GM19452 (cell line): Measurements from ENCODE around the gene ACTN1.
"Not testable (repeated sequence)": the region's sequence is repeated elsewhere in the genome, so short reads cannot be mapped to it uniquely, and the experiment has no call there.

ENCODE experiments used
- ATAC-seq: cut with Tn5 transposase; IDR thresholded peaks from one replicate; pipeline ENCODE4 v1.9.1; 2021; ENCODE audit not compliant: unreplicated experiment

ACTN1 gene

DNA sequence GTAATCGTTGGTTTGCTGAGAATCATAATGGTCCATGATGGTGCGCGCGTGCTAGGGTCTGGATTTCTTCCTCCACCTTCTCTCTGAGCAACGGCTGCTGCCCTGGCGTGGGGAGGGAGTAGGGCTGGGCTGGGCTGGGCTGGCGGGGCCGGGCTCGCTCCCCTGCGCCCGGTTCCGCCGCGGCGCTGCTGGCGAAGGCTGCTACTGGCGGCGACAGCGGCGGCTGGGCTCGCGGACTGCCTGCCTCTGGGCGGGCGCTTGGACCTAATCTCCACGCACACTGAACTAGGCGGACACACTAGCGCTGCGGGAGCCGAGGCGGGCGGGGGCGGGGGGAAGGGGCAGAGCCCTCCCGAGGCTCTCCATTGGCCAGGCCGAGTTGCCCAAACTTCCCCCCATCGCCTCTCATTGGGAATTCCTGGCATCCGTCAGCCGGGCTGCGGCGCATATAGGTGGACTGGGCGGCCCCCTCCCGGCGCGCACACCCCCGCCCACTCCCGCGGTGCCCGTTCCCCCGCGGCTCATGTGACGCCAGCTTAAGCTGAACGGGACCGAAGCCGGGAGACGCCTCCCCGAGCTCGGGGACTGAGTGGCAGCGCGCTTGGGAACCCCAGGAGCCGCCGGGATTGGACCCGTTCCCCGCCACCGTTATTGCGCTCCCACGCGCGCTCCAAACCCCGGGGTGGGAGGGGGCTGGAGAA lies at the start of gene ACTN1:
Gene ACTN1 (minus strand): TSS at position 282 of the 701 bp plus-strand sequence. CDS start 246 bp downstream, at position 36.
- peak; percentile 55 for ATAC-seq

DNA sequence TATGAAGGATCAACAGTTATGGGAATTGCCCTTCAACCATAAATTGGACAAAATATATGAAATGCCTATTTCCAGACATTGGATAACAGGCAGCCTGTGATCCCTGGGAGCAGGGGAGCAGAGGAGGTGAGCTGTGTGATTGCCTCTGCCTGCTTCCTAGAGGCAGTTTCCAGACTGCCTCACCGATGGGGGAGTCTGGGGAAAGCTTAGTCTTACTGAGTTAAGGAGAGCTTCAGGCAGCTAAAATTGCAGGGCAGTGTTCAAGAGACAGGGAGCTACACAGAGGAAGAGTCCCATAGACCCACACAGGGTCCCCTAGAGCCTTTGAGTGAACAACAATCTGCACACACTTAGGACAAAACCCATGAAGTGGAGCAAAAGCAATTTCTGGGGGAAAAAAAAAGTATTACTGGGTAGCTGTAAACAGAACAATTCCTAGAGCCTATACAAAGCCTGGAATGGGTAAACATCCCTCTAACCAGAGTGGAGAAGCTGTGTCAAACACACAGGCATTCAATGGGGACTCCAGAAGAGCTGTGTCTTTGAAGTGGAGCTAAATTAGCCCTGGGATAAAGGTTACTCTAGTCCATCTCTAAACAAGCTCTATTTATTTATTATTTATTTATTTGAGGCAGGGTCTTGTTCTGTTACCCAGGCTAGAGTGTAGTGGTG lies 48.3 kb upstream of the ACTN1 start:
- no peak for ATAC-seq

DNA sequence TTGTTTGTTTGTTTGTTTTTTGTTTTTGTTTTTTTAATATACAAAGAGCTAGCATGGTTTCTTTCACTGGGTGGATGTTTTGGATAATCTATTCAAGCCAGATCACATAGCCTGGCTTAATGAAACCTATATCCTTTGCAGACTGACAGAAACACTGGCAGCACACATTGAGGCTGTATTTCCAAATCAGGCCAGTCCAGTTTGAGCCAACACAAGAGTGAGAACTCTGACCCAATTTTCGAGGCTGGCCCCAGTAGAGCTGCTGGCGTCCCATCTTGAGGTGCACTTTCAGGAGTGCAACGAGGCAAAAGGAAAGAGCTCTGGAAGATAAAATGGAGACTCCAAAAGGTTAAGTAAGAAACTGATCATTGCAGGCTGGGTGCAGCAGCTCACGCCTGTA lies 43.9 kb upstream of the ACTN1 start:
- ATAC-seq = no peak

DNA sequence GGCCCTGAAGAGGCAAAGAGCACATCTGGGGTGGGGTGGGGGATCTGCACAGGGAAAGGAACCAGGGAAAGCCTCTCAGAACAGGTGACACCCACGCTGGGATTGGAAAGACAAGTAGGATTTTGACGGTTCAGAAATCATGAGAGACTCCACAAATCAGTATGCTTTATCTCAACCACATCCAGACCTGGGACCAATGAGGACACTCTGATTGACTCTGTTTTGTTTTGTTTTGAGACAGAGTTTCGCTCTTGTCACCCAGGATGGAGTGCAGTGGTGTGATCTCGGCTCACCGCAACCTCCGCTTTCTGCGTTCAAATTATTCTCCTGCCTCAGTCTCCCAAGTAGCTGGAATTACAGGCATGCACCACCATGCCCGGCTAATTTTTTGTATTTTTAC lies 43.0 kb upstream of the ACTN1 start:
- not testable (repeated sequence) for ATAC-seq

DNA sequence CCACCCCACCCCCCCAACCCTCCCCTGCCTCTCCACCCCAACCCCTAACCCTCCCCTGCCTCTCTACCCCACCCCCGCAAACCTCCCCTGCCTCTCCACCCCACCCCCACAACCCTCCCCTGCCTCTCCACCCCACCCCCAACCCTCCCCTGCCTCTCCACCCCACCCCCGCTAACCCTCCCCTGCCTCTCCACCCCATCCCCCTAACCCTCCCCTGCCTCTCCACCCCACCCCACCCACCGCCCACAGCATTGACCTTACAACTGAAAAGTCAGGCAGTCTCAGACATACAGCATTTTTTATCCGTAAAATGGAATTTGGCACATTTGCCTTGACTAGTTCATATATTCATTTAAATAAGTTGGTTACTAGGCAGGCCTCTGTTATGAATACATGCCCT lies 38.6 kb upstream of the ACTN1 start:
- no peak for ATAC-seq

DNA sequence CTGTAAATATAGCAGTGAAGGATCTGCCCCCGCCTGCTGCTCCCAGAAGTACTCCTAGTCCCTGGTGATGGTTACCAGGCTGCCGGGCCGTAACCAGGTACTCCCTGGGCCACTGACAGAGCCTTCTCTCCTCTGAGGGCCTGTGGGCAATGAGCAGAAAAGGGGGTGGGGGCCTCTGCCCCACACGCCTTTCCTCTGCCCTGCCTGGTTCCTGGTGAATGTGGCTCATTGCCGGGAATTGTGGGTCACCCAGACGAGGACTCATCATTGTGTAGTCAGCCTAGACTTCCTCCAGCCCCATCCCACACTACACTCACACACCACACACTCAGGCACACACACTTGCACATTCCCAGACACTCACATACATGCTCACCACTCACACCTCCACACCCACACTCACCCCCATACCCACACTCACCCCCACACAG lies 35.7 kb upstream of the ACTN1 start:
- ATAC-seq = no peak

DNA sequence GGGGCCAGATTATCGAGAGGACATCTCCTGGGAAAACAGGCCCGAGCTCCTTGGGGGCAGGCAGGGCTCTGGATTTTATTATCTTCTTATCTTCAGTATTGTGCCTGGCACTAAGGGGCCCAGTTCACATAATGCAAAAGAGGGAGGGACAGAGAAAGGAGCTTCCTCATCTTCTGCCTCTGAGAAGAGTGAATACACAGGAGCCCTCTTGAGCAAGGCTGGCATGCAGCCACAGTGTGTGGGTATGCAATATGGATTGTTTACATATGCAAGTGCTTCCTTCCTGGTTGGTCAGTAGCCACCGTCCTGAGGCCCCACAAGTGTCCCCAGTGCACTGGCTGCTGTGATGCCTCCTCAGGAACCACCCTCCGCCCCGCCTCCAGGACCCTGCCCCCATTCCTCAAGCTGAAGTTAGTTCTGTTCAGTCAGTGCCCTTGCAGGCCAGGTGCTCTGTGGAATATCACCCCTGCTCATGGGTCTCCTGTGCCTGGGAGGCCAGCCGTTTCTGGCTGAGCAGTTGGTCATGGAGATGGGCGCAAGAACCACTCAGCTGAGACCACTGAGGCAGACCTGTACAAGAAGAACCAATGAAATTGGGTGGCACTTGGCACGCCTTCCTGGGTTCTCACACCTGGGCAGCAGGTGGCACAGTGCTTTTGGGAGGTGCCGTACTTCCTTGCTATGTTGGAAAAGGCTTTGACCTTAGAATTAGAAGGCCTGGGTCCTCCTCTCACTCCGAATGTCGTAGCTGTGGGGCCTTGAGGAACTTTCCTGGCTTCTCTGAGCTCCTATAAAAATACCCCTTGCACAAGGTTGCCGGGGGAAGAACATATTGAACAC lies 35.1 kb upstream of the ACTN1 start:
- no peak for ATAC-seq

DNA sequence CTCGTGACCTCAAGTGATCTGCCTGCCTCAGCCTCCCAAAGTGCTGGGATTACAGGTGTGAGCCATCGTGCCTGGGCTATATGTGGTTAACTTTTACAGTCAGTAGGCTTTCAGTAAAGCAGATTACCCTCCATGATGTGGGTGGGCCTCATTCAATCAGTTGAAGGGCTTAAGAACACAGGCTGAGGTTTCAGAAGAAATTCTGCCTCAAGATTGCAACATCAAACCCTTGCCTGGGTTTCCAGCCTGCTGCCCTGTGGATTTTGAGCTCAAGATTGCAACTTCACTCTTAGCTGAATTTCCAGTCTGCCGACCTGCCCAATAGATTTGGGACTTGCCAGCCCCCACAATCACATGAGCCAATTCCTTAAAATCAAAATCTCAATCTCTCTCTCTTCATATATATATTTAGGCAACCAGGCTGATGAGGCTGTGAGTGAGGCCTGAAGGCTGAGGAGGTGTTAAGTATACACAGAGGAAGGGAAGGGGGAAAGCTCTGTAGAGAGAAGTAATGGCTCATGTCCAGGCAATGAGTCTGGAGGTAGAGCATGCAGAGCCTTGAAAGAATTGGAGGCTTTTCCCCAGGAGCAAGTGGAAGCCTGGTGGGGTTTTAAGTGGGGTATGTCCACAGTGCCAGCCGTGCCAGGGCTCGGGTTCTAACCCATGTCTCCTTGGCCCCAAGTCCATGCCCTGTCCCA lies 33.3 kb upstream of the ACTN1 start:
- ATAC-seq = no peak

DNA sequence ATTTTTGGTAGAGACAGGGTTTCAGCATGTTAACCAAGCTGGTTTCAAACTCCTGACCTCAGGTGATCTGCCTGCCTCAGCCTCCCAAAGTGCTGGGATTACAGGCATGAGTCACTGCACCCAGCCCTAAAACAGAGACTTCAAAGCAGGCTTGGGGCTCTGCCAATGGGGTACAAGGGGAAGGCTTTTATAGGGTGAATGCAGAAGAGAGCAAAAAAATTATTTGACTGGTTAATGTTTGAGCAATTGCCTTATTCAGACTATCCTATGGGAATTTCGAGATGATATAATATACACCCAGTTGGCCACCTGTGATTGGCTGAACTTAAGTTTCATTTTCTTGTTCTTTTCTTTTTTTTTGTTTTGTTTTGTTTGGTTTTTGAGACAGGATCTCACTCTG lies 31.5 kb upstream of the ACTN1 start:
- ATAC-seq = no peak

DNA sequence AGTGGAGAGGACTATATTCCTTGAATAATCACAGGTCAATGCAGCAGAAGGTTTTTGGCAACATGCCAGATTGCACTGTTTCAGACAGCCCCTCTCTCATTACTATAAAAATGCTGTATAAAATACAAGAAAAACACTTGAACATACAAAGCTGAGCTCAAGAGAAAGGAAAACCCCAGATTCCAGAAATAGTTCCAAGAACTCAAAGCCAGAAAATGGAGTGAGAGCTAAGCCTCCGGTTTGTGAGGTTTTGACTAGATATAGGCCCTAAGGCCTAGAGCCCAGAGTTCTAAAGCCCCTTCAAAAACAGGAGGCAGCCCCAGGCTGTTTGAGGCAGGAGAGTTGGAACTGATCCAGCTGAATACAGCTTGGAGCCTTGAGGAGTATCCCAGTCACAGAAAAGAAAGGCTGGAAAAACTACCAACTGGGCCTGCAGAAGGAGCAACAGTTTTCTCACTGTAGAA lies 29.4 kb upstream of the ACTN1 start:
- ATAC-seq = no peak

DNA sequence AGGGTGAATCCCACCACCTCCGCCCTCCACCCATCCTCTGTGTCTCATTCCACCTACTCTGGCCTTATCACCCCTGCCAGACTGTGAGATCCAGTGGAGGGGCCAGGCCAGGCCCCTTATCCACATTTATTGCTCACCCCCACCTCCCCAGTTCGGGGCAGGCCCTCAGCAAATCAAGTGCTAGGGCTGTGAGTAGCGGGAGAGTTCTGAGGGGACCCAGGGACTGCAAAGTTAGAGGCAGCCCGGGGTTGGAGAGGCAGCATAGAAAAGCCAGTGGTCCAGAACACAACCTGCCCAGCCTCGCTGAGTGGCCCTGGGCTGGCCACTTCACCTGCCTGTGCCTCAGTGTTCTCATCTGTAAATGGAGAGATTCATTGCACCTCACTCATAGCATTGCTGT lies 27.2 kb upstream of the ACTN1 start:
- no peak for ATAC-seq

DNA sequence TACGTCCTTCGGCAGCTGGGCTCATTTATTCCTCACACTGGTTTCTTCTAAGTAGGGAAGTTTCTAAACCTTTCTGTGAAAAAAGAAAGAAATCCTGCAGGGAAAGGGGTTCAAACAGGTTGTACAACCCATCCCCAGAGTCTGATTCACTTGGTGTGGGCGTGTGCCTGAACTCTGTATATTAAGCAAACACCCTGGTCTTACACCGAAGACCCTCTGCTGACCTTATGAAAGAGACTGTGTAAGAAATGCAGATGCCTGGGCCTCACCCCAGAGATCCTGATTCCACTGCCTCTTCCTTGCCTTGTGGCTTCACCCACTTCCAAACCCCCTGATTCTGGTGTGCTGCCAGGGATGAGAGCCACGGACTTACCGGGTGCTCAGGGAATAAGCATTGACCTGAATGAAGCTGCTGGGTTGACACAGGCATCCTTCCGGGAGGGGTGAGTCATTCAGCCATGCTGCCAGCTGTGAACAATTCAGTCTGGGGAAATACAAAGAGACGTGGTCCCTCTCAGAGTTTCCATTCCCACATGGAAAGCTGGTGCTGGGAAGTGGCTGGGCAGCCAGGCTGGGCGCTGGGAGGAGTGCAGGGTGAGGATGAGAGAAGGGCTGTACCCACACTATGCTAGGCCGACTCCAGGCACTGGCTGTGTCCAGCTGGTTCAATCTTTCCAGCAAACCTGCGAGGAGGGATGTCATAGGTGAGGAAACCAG lies 26.5 kb upstream of the ACTN1 start:
- ATAC-seq = no peak

DNA sequence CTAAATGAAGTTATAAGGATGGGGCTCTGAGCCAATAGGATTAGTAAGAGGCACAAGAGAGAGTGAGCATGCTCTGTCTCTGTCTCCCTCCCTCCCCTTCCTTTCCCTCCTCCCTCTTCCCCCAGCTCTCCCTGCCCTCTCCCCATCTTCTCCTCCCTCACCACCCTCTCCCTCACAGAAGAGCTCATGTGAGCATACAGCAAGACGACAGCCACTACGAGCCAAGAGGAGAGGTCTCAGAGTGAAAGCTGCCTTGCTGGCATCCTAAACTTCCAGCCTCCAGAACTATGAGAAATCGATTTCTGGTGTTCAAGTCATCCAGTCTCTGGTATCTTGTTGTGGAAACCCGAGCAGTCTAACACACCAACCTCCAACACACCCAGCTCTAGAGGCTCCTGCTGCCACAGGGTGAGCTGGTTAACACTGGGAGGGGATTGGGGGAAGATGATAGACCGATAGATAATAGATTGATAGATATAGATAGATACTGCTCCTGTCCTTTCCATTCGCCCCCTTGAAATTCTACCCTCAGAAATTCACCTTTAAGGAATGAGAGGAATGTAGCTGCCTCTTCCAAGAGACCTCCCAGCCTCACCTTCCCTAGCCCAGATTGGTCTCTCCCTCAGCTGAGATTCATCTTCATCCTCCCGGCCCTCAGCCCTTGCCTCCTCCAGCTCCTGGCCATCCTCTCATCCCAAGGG lies 25.8 kb upstream of the ACTN1 start:
- ATAC-seq = no peak

DNA sequence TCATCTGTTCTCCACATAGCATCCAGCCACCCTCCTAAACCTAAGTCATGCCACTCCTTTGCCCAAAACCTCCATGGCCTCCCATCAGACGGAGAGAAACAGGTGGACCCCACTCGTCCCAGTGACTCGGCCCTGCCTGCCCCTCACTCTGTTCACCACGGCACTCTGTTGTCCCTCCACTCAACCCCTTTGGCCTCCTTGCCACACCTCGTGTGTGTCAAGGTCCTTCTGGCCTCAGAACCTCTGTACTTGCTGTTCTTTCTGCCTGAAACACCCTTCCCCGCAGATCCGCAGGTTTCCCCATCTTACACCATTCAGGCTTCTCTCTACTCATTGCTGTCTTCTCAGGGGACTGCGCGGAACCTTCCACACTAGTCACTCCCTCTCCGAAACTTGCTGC lies 24.5 kb upstream of the ACTN1 start:
- no peak for ATAC-seq

DNA sequence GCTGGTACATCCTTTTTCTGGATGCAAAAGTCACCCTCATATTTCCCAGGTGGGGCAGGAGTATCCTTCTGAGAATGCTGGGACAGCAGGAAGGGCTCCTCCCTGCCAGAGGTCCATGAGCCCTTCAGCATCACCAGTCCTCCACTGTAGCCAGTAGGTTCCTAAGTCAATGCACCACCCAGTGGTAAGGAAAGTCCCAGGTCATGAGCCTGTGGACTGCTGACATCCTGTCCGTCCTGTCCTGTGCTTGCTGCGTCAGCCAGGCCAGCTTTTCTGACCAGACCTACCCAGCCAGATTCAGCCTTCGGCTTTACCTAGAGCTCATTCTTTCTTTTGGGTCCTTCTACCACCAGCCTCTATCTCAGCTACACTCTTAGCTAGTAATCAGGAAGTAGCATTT lies 23.0 kb upstream of the ACTN1 start:
- ATAC-seq = no peak

DNA sequence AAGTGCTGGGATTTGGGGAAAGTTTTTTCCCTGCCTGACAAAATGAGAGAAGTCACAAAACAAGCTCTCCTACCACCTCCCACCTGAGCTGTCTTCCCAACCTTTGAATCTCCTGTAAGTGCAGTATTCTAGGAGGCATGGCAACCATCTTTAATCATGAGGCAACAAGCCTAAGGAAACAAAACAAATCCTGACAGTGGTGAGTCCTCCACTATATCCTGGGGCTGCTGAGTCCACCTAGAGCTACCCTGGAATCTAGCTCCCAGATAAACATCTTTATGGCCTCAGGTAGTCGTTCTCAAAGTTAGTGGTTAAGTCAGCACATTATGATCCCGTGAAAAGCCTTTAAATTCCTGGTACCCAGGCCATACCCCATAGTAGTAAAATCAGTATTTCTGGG lies 22.3 kb upstream of the ACTN1 start:
- no peak for ATAC-seq

DNA sequence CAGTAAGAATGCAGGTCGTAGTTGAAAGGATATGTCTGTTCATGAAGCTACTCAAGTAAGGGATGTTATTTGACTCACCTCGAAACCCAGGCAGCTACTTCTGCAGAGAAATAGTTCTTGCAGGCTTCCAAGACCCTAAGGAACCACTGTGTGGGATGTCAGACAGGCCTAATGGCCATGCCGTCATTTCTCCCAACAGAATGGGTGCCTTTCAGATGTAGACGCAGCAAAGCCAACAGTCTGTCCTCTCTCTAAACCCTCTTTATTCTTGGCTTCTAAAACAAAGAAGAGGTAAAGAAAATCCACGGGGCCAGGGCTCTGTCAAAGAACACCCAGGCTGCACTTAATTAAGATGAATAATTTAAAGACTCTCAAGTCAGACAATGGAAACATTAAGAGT lies 19.0 kb upstream of the ACTN1 start:
- no peak for ATAC-seq

DNA sequence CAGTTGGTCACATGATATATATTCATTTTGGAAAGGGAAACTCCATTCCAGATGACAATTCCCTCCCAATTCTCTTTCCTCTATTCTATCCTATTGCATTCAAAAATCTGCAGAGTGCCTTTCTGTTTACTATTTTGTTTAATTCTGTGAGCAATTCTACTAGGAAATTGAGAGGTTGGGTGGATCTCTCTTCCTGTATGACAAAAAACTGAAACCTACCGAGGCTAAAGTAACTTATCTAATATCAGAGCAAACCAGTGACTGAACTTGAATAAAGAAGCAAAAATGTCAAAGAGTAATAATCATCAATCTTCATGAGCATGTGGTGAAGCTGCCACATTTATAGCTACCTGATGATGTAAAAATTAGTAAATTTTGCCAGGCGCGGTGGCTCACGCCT lies 16.6 kb upstream of the ACTN1 start:
- ATAC-seq = no peak

DNA sequence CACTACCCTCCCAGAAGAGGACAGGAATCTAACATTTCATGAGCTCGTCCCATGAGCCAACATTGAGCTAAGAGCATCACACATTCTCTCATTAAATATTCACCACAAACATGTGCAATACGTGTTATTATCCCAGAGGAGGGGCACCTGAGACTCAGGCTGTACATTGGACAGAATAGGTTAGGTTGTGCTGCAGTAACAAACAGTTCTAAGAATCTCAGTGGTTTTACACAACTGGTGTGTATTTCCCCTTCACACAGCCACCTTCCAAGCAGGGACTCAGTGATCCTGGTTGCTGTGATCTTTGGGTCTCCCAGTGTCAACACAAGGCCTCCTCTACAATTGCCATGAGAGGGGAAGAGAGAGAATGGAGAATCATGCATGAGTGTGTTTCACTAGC lies 15.0 kb upstream of the ACTN1 start:
- no peak for ATAC-seq

DNA sequence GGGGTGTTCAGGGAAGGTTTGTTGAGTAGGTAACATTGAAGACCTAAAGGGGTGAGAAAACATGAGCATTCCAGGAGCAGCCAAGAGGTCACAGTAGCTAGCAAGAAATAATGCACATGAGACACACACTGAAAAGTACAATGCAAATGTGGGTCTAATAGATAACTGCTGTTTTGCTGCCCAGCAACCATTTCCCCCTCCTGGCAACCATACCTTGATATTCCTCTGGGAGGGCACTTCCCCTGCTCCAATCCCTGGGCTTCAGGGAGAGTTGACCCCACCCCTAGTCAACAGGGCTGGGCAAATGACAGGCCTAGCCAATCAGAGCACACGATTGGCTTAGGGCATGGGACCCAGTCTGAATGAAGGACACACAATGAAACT lies 8.5 kb upstream of the ACTN1 start:
- ATAC-seq = no peak
